HepG2 (cell line): Measurements from ENCODE around the gene TUT1. TPM values are rescaled to one million over a fixed set of nuclear protein-coding genes. Genes with fewer than 3 reads are reported as not detected.

ENCODE experiments used
- ATF1 ChIP-seq: IDR thresholded peaks from 2 replicates; pipeline ENCODE4 v1.6.1; 2016; ENCODE audit warnings: mild to moderate bottlenecking, control low read depth
- FUBP1 ChIP-seq: sonication (generic); formaldehyde crosslinking; IDR thresholded peaks from 2 replicates; pipeline ENCODE4 v1.5.1; 2020; ENCODE audit warnings: missing genetic modification reagents, mild to moderate bottlenecking, borderline replicate concordance
- GPN1 ChIP-seq: sonication (generic); formaldehyde crosslinking; IDR thresholded peaks from 2 replicates; pipeline ENCODE4 v1.5.1; 2020; ENCODE audit warnings: missing genetic modification reagents, borderline replicate concordance
- HES4 ChIP-seq: sonication (generic); formaldehyde crosslinking; IDR thresholded peaks from 2 replicates; pipeline ENCODE4 v1.9.0; 2021; ENCODE audit warnings: mild to moderate bottlenecking, missing genetic modification reagents, borderline replicate concordance
- HNRNPL ChIP-seq: fragments of 200-400 bp; formaldehyde crosslinking; IDR thresholded peaks from 2 replicates; pipeline ENCODE4 v1.6.1; 2017; ENCODE audit warnings: mild to moderate bottlenecking, low read depth, low read length
- HNRNPLL ChIP-seq: fragments of 200-400 bp; formaldehyde crosslinking; IDR thresholded peaks from 2 replicates; pipeline ENCODE4 v1.6.1; 2017; ENCODE audit warnings: mild to moderate bottlenecking, low read depth, low read length; ENCODE audit not compliant: poor library complexity, severe bottlenecking
- HNRNPUL1 ChIP-seq: fragments of 200-400 bp; formaldehyde crosslinking; IDR thresholded peaks from 2 replicates; pipeline ENCODE4 v1.6.1; 2017; ENCODE audit warnings: low read depth, mild to moderate bottlenecking, low read length, moderate library complexity
- ISL2 ChIP-seq: sonication (generic); formaldehyde crosslinking; IDR thresholded peaks from 2 replicates; pipeline ENCODE4 v1.5.0; 2020; ENCODE audit warnings: missing genetic modification reagents
- ISX ChIP-seq: sonication (generic); formaldehyde crosslinking; conservative IDR thresholded peaks from 2 replicates; pipeline ENCODE4 v1.5.0; 2020; ENCODE audit warnings: missing genetic modification reagents
- KAT7 ChIP-seq: IDR thresholded peaks from 2 replicates; pipeline ENCODE4 v1.6.1; 2018; ENCODE audit warnings: borderline replicate concordance, missing compliant biosample characterization
- KMT2B ChIP-seq: IDR thresholded peaks from 2 replicates; pipeline ENCODE4 v1.6.1; 2016; ENCODE audit warnings: missing genetic modification reagents, missing compliant biosample characterization
- LCORL ChIP-seq, 2 experiments: fragments of 450-650 bp in 1 of 2; sonication (generic) in 1 of 2; formaldehyde crosslinking in 1 of 2; IDR thresholded peaks; 2 replicates each; pipeline versions ENCODE4 v1.5.0 to v1.6.1; 2017 to 2020; ENCODE audit warnings: antibody characterized with exemption in 1 of 2, missing genetic modification reagents in 1 of 2
- NCOA5 ChIP-seq: sonication (generic); formaldehyde crosslinking; IDR thresholded peaks from 2 replicates; pipeline ENCODE4 v1.4.0; 2020; ENCODE audit warnings: missing genetic modification reagents
- PHF8 ChIP-seq: sonication (generic); formaldehyde crosslinking; IDR thresholded peaks from 2 replicates; pipeline ENCODE4 v1.5.0; 2020; ENCODE audit warnings: missing genetic modification reagents
- RFX3 ChIP-seq: IDR thresholded peaks from 2 replicates; pipeline ENCODE4 v1.6.1; 2016; ENCODE audit warnings: missing biosample characterization, missing genetic modification reagents
- RFXAP ChIP-seq: sonication (generic); formaldehyde crosslinking; IDR thresholded peaks from 2 replicates; pipeline ENCODE4 v1.4.0; 2020; ENCODE audit warnings: missing genetic modification reagents, borderline replicate concordance
- SRSF9 ChIP-seq: fragments of 200-400 bp; formaldehyde crosslinking; IDR thresholded peaks from 2 replicates; pipeline ENCODE4 v1.6.1; 2018; ENCODE audit warnings: borderline replicate concordance, mild to moderate bottlenecking, low read depth, low read length; ENCODE audit not compliant: insufficient read depth, poor library complexity, severe bottlenecking
- YY1 ChIP-seq: IDR thresholded peaks from 2 replicates; pipeline ENCODE4 v1.6.1; 2011; ENCODE audit warnings: low read length, low read depth, moderate library complexity, mild to moderate bottlenecking; ENCODE audit not compliant: insufficient read depth, insufficient replicate concordance
- ZBTB3 ChIP-seq: sonication (generic); formaldehyde crosslinking; IDR thresholded peaks from 2 replicates; pipeline ENCODE4 v1.4.0; 2020; ENCODE audit warnings: low read depth, mild to moderate bottlenecking, moderate library complexity, missing genetic modification reagents, borderline replicate concordance
- ZBTB7A ChIP-seq: sonication (generic); formaldehyde crosslinking; IDR thresholded peaks from 2 replicates; pipeline ENCODE4 v1.8.0; 2022; ENCODE audit warnings: mild to moderate bottlenecking, missing genetic modification reagents
- ZNF292 ChIP-seq: sonication (generic); formaldehyde crosslinking; IDR thresholded peaks from 2 replicates; pipeline ENCODE4 v1.8.1; 2022; ENCODE audit warnings: mild to moderate bottlenecking, low read depth, missing genetic modification reagents, borderline replicate concordance
- ZNF598 ChIP-seq: sonication (generic); formaldehyde crosslinking; IDR thresholded peaks from 2 replicates; pipeline ENCODE4 v1.5.1; 2020; ENCODE audit warnings: mild to moderate bottlenecking, missing genetic modification reagents, borderline replicate concordance
- ZNF841 ChIP-seq: sonication (generic); formaldehyde crosslinking; IDR thresholded peaks from 2 replicates; pipeline ENCODE4 v1.8.1; 2023; ENCODE audit warnings: missing genetic modification reagents, borderline replicate concordance
- polyA plus RNA-seq, 8 experiments: library from polyadenylated mRNA; depleted of rRNA in 3 of 8; stranded (reverse) in 7 of 8; unstranded in 1 of 8; fragments of >200 nt; fragmentation: Illumina TruSeq in 4 of 8; extraction: Trizol in 4 of 8; gene quantifications; 2 replicates each; pipeline versions ENCODE4 v1.2.1 to v1.2.3, GENCODE V29; 2011 to 2016; ENCODE audit warnings: low read depth in 4 of 8, missing spikeins in 1 of 8, mixed read lengths in 1 of 8; ENCODE audit not compliant: insufficient read depth in 1 of 8
- total RNA-seq, 5 experiments: library from RNA; depleted of rRNA; stranded (reverse); fragments of >200 nt; fragmentation: Illumina TruSeq; extraction: Trizol; gene quantifications; 2 replicates each; pipeline ENCODE4 v1.2.3, GENCODE V29; 2016; ENCODE audit warnings: low read depth in 1 of 5
- TF ChIP-seq, protein P1 (sequence below): sonication (generic); formaldehyde crosslinking; IDR thresholded peaks from 2 replicates; pipeline ENCODE4 v1.5.0; 2020; ENCODE audit warnings: missing genetic modification reagents
- TF ChIP-seq, protein P2 (sequence below): sonication (generic); formaldehyde crosslinking; IDR thresholded peaks from 2 replicates; pipeline ENCODE4 v1.8.0; 2022; ENCODE audit warnings: mild to moderate bottlenecking, missing genetic modification reagents

The TUT1 gene
- total and polyA plus RNA-seq, 2 of the 13 experiments (the other 11 are each of a cell fraction or from before 2014, with no cell fraction given), result 9.7 to 14.3 TPM

- TF ChIP-seq FUBP1 (no peak), RFX3 (CRISPR knock-in tag) (no peak), NCOA5 (CRISPR knock-in tag) (no peak), YY1 (peak; percentile 87), SRSF9 (no peak), HES4 (CRISPR knock-in tag) (0 out of 2 replicates have a peak, but pooled peaks have one; percentile 19), LCORL (IDR thresholded peaks at IDR 0.05) (no peak), LCORL (CRISPR knock-in tag; IDR thresholded peaks at IDR 0.05) (peak; percentile 46; the same call in 1 of the 2 replicates), ZBTB7A (CRISPR knock-in tag) (no peak), HNRNPL (peak; percentile 95), GPN1 (no peak), ZBTB3 (CRISPR knock-in tag) (no peak), RFXAP (CRISPR knock-in tag) (peak; percentile 94), ZNF598 (CRISPR knock-in tag) (peak; percentile 78; the same call in 1 of the 2 replicates), PHF8 (CRISPR knock-in tag) (peak; percentile 70), ISL2 (peak; percentile 67), KAT7 (CRISPR knock-in tag) (peak; percentile 89; the same call in 1 of the 2 replicates), HNRNPLL (peak; percentile 97), HNRNPUL1 (no peak), ZNF841 (0 out of 2 replicates have a peak, but pooled peaks have one; percentile 51), KMT2B (peak; percentile 90), ISX (CRISPR knock-in tag) (no peak), ATF1 (peak; percentile 93), ZNF292 (peak; percentile 19; the same call in 1 of the 2 replicates)
- TF ChIP-seq, protein P1, sequence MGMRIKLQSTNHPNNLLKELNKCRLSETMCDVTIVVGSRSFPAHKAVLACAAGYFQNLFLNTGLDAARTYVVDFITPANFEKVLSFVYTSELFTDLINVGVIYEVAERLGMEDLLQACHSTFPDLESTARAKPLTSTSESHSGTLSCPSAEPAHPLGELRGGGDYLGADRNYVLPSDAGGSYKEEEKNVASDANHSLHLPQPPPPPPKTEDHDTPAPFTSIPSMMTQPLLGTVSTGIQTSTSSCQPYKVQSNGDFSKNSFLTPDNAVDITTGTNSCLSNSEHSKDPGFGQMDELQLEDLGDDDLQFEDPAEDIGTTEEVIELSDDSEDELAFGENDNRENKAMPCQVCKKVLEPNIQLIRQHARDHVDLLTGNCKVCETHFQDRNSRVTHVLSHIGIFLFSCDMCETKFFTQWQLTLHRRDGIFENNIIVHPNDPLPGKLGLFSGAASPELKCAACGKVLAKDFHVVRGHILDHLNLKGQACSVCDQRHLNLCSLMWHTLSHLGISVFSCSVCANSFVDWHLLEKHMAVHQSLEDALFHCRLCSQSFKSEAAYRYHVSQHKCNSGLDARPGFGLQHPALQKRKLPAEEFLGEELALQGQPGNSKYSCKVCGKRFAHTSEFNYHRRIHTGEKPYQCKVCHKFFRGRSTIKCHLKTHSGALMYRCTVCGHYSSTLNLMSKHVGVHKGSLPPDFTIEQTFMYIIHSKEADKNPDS (CRISPR knock-in tag), result no peak
- TF ChIP-seq, protein P2, sequence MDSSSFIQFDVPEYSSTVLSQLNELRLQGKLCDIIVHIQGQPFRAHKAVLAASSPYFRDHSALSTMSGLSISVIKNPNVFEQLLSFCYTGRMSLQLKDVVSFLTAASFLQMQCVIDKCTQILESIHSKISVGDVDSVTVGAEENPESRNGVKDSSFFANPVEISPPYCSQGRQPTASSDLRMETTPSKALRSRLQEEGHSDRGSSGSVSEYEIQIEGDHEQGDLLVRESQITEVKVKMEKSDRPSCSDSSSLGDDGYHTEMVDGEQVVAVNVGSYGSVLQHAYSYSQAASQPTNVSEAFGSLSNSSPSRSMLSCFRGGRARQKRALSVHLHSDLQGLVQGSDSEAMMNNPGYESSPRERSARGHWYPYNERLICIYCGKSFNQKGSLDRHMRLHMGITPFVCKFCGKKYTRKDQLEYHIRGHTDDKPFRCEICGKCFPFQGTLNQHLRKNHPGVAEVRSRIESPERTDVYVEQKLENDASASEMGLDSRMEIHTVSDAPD (CRISPR knock-in tag), result peak; percentile 83
Measured at GRCh38 chr11:62591448-62592145, at the start of gene TUT1 (continued).
